Breast epithelium (tissue), 4 donors: ENCODE results near the gene XRCC2. TPM values are rescaled to one million over a fixed set of nuclear protein-coding genes. Genes with fewer than 3 reads are reported as not detected.

Experiments
- DNase-seq, 2 donors: peaks; one replicate each; pipeline ENCODE4 v3.0.0-alpha.2; 2019; ENCODE audit warnings: low spot score in 2 of 2
- H3K27ac ChIP-seq, 2 donors: fragments of 200-600 bp; sonication (generic) in 1 of 2; one replicate each; pipeline ENCODE4 v1.5.1; 2016 to 2019; ENCODE audit warnings: mild to moderate bottlenecking in 1 of 2
- H3K27me3 ChIP-seq, 2 donors: fragments of 200-600 bp; sonication (generic) in 1 of 2; one replicate each; pipeline versions ENCODE4 v1.5.1 to v1.6.0; 2017 to 2019; ENCODE audit warnings: control low read depth in 1 of 2, mild to moderate bottlenecking in 1 of 2
- H3K36me3 ChIP-seq: fragments of 200-600 bp; one replicate; pipeline ENCODE4 v1.5.1; 2019
- H3K4me1 ChIP-seq, 2 donors: fragments of 200-600 bp; sonication (generic); one replicate each; pipeline ENCODE4 v1.5.1; 2016 to 2019; ENCODE audit warnings: control low read depth in 1 of 2
- H3K4me3 ChIP-seq, 3 donors: fragments of 200-600 bp; sonication (generic); 1 replicate in 2 of 3; 2 replicates in 1 of 3; pipeline ENCODE4 v1.5.1; 2016 to 2019; ENCODE audit warnings: mild to moderate bottlenecking in 3 of 3, moderate library complexity in 2 of 3
- H3K9me3 ChIP-seq, 2 donors: fragments of 200-600 bp; sonication (generic) in 1 of 2; one replicate each; pipeline ENCODE4 v1.5.1; 2016 to 2019; ENCODE audit warnings: control low read depth in 1 of 2
- POLR2A ChIP-seq: fragments of 450-650 bp; IDR thresholded peaks from one replicate; pipeline ENCODE4 v1.6.1; 2016; ENCODE audit warnings: antibody characterized with exemption, mild to moderate bottlenecking, moderate library complexity
- POLR2AphosphoS5 ChIP-seq, 3 donors: sonication (generic); formaldehyde crosslinking; IDR thresholded peaks; one replicate each; pipeline ENCODE4 v1.6.1; 2017; ENCODE audit warnings: antibody characterized with exemption in 3 of 3
- intact Hi-C: fragments of 100-400 bp; cut with DNase I; formaldehyde crosslinking; loops from one replicate; pipeline ENCODE4 v1.15.1; 2023; ENCODE audit warnings: low total_unique reads
- total RNA-seq, 3 donors: library from RNA; depleted of rRNA; stranded (reverse); fragments of >200 nt; gene quantifications; one replicate each; pipeline ENCODE4 v1.1.0, GENCODE V29; 2016
- TF ChIP-seq, protein P1 (sequence below), 3 donors: fragments of 450-650 bp; IDR thresholded peaks; one replicate each; pipeline ENCODE4 v1.5.1; 2016 to 2017; ENCODE audit warnings: antibody characterized with exemption in 3 of 3, mild to moderate bottlenecking in 3 of 3, moderate library complexity in 3 of 3

Gene XRCC2
- total RNA-seq, 3 donors from 2014 or later = 0.48 to 2.2 (median 0.98) TPM

GRCh38 chr7:152669758-152670157, 6.2 kb downstream of the XRCC2 start:
- TF ChIP-seq, protein P1, sequence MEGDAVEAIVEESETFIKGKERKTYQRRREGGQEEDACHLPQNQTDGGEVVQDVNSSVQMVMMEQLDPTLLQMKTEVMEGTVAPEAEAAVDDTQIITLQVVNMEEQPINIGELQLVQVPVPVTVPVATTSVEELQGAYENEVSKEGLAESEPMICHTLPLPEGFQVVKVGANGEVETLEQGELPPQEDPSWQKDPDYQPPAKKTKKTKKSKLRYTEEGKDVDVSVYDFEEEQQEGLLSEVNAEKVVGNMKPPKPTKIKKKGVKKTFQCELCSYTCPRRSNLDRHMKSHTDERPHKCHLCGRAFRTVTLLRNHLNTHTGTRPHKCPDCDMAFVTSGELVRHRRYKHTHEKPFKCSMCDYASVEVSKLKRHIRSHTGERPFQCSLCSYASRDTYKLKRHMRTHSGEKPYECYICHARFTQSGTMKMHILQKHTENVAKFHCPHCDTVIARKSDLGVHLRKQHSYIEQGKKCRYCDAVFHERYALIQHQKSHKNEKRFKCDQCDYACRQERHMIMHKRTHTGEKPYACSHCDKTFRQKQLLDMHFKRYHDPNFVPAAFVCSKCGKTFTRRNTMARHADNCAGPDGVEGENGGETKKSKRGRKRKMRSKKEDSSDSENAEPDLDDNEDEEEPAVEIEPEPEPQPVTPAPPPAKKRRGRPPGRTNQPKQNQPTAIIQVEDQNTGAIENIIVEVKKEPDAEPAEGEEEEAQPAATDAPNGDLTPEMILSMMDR (IDR thresholded peaks at IDR 0.05) = no peak
- TF ChIP-seq POLR2AphosphoS5 (IDR thresholded peaks at IDR 0.05) (no peak), POLR2A (no peak)
- no peak for DNase-seq
- intact Hi-C loops = no loop called here
- Histone ChIP-seq H3K9me3 (no peaks in the 10 kb centered on the region), H3K4me3 (no peak overlapping the region), H3K27ac (no peak overlapping the region), H3K27me3 (no peaks in the 10 kb centered on the region), H3K36me3 (no peaks in the 10 kb centered on the region), H3K4me1 (no peaks in the 10 kb centered on the region)

GRCh38 chr7:152668975-152669374, 7.0 kb downstream of the XRCC2 start:
- Histone ChIP-seq H3K4me1 (no peaks in the 10 kb centered on the region), H3K36me3 (no peaks in the 10 kb centered on the region), H3K27ac (no peak overlapping the region), H3K27me3 (no peaks in the 10 kb centered on the region), H3K4me3 (no peak overlapping the region), H3K9me3 (no peaks in the 10 kb centered on the region)
- intact Hi-C loops = no loop called here
- DNase-seq = no peak
- TF ChIP-seq, protein P1 (IDR thresholded peaks at IDR 0.05) = no peak
- no peak for TF ChIP-seq POLR2A
- no peak for TF ChIP-seq POLR2AphosphoS5 (IDR thresholded peaks at IDR 0.05)

DNA sequence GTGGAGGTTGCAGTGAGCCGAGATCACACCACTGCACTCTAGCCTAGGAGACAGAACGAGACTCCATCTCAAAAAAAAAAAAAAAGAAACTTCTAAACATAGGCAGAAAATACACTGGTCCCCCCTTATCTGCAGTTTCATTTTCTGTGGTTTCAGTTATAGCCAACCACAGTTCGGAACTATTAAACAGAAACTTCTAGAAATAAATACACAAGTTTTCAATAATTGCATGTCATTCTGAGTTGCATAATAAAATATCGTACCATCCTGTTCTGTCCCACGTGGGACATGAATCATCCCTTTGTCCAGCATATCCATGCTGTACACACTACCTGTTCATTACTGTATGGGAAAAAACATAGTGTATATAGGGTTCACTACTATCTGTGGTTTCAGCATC, 8.0 kb downstream of the XRCC2 start:
- no peak for TF ChIP-seq POLR2AphosphoS5 (IDR thresholded peaks at IDR 0.05)
- no peak for TF ChIP-seq POLR2A
- TF ChIP-seq, protein P1 (IDR thresholded peaks at IDR 0.05) = no peak
- Histone ChIP-seq H3K27me3 (no peaks in the 10 kb centered on the region), H3K4me3 (no peak overlapping the region), H3K36me3 (no peaks in the 10 kb centered on the region), H3K4me1 (no peaks in the 10 kb centered on the region), H3K9me3 (no peaks in the 10 kb centered on the region), H3K27ac (no peak overlapping the region)
- DNase-seq = no peak
- intact Hi-C loops = no loop called here

DNA sequence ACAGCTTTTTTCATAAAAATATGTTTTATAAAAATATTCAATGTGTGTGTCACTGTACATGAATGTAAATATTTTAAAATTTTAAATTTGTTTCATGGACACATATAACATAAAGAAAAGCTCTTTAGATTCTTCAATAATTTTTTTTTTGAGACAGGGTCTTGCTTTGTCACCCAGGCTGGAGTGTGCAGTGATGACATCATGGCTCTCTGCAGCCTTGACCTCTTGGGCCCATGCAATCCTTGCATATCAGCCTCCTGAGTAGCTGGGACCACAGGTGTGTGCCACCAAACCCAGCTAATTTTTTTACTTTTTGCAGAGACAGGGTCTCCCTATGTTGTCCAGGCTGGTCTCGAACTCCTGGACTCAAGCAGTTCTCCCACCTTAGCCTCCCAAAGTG, 9.9 kb downstream of the XRCC2 start:
- Histone ChIP-seq H3K4me1 (no peaks in the 10 kb centered on the region), H3K27me3 (no peaks in the 10 kb centered on the region), H3K27ac (no peak overlapping the region), H3K36me3 (no peaks in the 10 kb centered on the region), H3K9me3 (no peaks in the 10 kb centered on the region), H3K4me3 (no peak overlapping the region)
- no peak for DNase-seq
- intact Hi-C loops = no loop called here
- TF ChIP-seq, protein P1 (IDR thresholded peaks at IDR 0.05) = no peak

GRCh38 chr7:152664636-152665035, 11.3 kb downstream of the XRCC2 start:
- H3K36me3 ChIP-seq = no peaks in the 10 kb centered on the region
- H3K9me3 ChIP-seq = no peaks in the 10 kb centered on the region
- no peaks in the 10 kb centered on the region for H3K4me1 ChIP-seq
- H3K4me3 ChIP-seq = no peak overlapping the region
- no peak overlapping the region for H3K27ac ChIP-seq
- TF ChIP-seq, protein P1 (IDR thresholded peaks at IDR 0.05) = no peak
- TF ChIP-seq POLR2A (no peak), POLR2AphosphoS5 (IDR thresholded peaks at IDR 0.05) (no peak)
- intact Hi-C loops = no loop called here
- H3K27me3 ChIP-seq = no peaks in the 10 kb centered on the region
- DNase-seq = no peak
